ENCODE measurements around the gene LMF2.

DNA sequence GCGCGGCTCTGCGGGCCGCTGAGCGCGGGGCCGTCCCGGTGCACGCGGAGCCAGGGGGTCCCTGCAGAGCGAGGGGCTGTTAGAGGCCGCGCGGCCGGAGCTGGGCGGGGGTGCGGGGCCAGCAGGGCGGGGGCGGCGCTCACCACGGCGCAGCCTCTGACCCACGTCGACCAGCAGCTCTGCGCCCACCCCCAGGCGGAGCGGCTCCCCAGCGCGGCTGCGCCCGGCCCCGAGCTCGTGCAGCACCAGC is 18.3 kb upstream of the LMF2 start:
- TF ChIP-seq, protein P1, sequence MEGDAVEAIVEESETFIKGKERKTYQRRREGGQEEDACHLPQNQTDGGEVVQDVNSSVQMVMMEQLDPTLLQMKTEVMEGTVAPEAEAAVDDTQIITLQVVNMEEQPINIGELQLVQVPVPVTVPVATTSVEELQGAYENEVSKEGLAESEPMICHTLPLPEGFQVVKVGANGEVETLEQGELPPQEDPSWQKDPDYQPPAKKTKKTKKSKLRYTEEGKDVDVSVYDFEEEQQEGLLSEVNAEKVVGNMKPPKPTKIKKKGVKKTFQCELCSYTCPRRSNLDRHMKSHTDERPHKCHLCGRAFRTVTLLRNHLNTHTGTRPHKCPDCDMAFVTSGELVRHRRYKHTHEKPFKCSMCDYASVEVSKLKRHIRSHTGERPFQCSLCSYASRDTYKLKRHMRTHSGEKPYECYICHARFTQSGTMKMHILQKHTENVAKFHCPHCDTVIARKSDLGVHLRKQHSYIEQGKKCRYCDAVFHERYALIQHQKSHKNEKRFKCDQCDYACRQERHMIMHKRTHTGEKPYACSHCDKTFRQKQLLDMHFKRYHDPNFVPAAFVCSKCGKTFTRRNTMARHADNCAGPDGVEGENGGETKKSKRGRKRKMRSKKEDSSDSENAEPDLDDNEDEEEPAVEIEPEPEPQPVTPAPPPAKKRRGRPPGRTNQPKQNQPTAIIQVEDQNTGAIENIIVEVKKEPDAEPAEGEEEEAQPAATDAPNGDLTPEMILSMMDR (IDR thresholded peaks at IDR 0.05; ENCODE audit: insufficient read depth, low read length, poor library complexity, severe bottlenecking), result peak; percentile 38
- TF ChIP-seq EZH2phosphoT487 (conservative IDR thresholded peaks at IDR 0.05; ENCODE audit: low read length), result no peak
